ENCODE results near the gene ALDH1A3.

Gene ALDH1A3

GRCh38 chr15:100923902-100924301, 44.3 kb downstream of the ALDH1A3 start:
- Mint-ChIP-seq H3K4me1 (ENCODE audit: low read depth in 2 of 2) (peaks cover 0 to under 1% of the 10 kb centered on the region in 2 donors), H3K9me3 (no peaks in the 10 kb centered on the region), H3K27ac (no peak overlapping the region), H3K27me3 (peaks cover 43 to 72% of the 10 kb centered on the region in 2 donors), H3K36me3 (ENCODE audit: insufficient read depth) (no peaks in the 10 kb centered on the region), H3K4me3 (no peak overlapping the region)
- DNase-seq, result no peak
- ATAC-seq (replicated peaks), result no peak

DNA sequence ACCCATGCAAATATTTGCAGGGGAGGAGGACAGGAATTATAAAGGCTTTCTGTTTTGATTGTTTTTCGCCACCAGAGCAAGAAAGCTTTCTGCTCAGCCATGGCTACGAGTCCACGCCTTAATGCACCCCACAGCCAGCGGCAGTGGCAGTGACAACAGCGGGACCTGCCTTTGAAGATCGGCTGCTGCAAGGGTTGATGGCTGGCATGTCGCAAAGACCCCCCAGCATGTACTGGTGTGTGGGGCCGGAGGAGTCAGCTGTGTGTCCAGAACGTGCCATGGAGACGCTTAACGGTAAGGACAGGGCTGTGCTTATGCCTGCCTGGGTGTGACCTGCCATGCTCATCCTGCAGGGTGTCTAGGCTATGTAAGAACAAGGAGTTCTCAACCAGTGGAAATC, 44.8 kb downstream of the ALDH1A3 start:
- H3K27ac Mint-ChIP-seq, result no peak overlapping the region

DNA sequence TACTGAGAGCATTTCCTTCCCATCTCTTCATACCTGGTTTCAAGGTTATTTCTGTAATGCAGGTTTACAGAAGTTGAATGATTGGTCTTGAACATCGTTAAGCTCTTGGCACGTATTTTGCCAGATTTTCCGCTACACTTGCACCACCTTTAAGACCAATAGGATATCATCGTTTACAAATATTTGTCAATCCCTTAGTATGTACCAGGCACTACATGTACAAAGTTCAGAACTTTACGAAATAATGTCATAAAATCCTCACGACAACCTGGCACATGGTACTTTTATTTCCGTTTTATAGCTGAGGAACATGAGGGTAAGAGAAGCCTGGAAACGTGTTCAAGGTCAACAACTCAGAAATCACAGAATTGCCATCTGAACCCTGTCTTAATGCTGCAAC, 45.8 kb downstream of the ALDH1A3 start:
- no peak for ATAC-seq (replicated peaks)
- Mint-ChIP-seq H3K4me3 (no peak overlapping the region), H3K4me1 (ENCODE audit: low read depth in 2 of 2) (no peaks in the 10 kb centered on the region), H3K27ac (no peak overlapping the region), H3K27me3 (peaks cover 49 to 67% of the 10 kb centered on the region in 2 donors), H3K9me3 (no peaks in the 10 kb centered on the region), H3K36me3 (ENCODE audit: insufficient read depth) (no peaks in the 10 kb centered on the region)
- no peak for DNase-seq

More for the DNA sequence above, 44.8 kb downstream of the ALDH1A3 start:
- Mint-ChIP-seq H3K4me1 (ENCODE audit: low read depth in 2 of 2) (no peaks in the 10 kb centered on the region), H3K4me3 (no peak overlapping the region), H3K36me3 (ENCODE audit: insufficient read depth) (no peaks in the 10 kb centered on the region), H3K27me3 (peaks cover 48 to 75% of the 10 kb centered on the region in 2 donors), H3K9me3 (no peaks in the 10 kb centered on the region)
- ATAC-seq (replicated peaks) (no peak), DNase-seq (no peak)

DNA sequence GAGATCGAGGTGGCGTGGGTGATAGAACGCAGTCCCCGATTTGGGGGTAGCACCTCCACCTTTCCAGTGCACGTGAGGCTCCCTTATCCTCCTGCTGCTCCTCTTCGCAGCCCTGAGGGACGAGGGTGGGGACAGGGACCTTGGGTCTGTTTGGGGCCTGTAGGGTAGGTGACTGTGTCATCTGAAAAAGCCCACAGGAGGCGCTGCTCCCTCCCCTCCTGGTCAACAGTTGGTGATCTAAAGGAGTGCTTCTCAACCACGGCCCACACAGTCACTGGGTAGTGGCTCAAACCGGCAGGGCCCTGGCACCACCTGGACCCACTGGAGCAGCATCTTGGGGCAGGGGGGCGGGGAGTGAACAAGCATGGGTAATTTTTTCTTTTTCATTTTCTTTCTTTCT, 46.6 kb downstream of the ALDH1A3 start:
- no peak overlapping the region for H3K27ac Mint-ChIP-seq
- no peak overlapping the region for H3K4me3 Mint-ChIP-seq
- H3K36me3 Mint-ChIP-seq (ENCODE audit: insufficient read depth), result no peaks in the 10 kb centered on the region
- no peaks in the 10 kb centered on the region for H3K9me3 Mint-ChIP-seq
- ATAC-seq (replicated peaks) (no peak), DNase-seq (no peak)
- no peaks in the 10 kb centered on the region for H3K4me1 Mint-ChIP-seq (ENCODE audit: low read depth in 2 of 2)
- peaks cover 44 to 65% of the 10 kb centered on the region in 2 donors for H3K27me3 Mint-ChIP-seq

DNA sequence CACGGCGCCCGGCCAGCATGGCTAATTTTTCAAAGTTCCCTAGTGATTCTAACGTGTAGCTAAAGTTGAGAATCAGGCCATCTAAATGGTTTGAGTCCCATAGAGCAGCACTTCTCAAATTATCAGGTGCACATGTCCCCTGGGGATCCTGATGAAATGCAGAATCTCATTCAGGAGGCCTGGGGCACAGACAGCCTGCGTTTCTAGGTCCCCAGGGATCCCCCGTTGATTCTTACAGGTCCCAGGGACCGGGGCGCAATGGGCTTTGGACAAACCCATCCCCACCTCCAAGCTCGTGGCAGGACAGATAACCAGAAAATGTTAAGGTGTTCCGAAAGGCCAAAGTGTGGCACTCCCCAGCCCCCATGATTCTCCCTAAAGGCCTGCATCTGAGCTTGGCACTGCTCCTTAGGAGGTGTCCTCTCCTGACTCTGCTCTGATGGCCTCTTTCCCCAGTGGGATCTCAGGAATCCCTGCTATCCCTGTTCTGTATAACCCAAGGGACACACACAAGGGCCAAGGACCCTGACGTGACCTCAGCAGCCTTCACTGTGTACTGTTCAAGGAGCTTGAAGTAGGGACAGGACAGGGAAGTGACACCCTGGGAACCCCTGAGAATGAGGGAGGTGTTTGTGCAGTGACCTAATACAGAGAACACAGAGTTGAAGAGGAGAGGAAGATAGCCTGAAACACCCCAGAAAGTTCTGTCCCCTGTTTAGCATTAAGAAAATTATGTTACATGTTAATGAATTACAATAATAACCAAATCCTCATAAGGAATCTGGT, 47.5 kb downstream of the ALDH1A3 start:
- Mint-ChIP-seq H3K27me3 (peaks cover 40 to 65% of the 10 kb centered on the region in 2 donors), H3K27ac (no peak overlapping the region), H3K36me3 (ENCODE audit: insufficient read depth) (no peaks in the 10 kb centered on the region), H3K4me3 (no peak overlapping the region), H3K9me3 (no peaks in the 10 kb centered on the region), H3K4me1 (ENCODE audit: low read depth in 2 of 2) (no peaks in the 10 kb centered on the region)
- no peak for DNase-seq
- no peak for ATAC-seq (replicated peaks)

- DNase-seq (no peak), ATAC-seq (replicated peaks) (no peak)
- Mint-ChIP-seq H3K9me3 (no peaks in the 10 kb centered on the region), H3K36me3 (ENCODE audit: insufficient read depth) (no peaks in the 10 kb centered on the region), H3K27ac (no peak overlapping the region), H3K4me1 (ENCODE audit: low read depth in 2 of 2) (no peaks in the 10 kb centered on the region), H3K27me3 (peaks cover 34 to 65% of the 10 kb centered on the region in 2 donors), H3K4me3 (no peak overlapping the region)
Measured at GRCh38 chr15:100928632-100929280, 49.1 kb downstream of the ALDH1A3 start.

GRCh38 chr15:100929641-100930042, 50.0 kb downstream of the ALDH1A3 start:
- DNase-seq (no peak), ATAC-seq (replicated peaks) (no peak)
- H3K4me3 Mint-ChIP-seq, result no peak overlapping the region
- no peaks in the 10 kb centered on the region for H3K36me3 Mint-ChIP-seq (ENCODE audit: insufficient read depth)
- H3K27me3 Mint-ChIP-seq, result peaks cover 28 to 57% of the 10 kb centered on the region in 2 donors
- H3K9me3 Mint-ChIP-seq, result no peaks in the 10 kb centered on the region
- no peak overlapping the region for H3K27ac Mint-ChIP-seq
- no peaks in the 10 kb centered on the region for H3K4me1 Mint-ChIP-seq (ENCODE audit: low read depth in 2 of 2)

DNA sequence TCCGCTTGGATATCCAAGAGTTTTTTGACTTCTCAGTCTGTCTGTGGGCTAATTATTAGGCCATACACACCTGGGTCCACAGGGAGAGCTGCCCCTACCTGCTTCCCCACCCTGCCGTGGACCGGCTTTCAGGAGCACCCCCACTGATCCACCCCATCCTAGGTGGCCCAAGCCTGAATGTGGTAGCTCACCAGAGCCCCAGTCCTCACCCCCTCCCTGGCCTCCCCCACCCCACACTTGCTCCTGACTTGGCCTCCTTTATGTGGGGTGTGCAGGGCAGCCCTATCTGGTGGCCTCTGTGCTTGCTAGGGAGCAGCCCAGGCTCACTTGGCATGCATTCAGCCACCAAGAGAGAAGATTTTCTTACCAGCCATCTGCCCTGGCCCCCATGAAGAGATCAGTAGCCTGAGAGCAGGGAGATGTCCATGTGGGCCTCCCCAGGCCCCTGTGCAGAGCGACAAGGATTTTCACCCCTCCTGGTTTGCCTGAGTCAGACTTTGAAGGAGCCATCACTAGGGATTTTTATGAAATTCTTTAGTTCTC, 50.7 kb downstream of the ALDH1A3 start:
- Mint-ChIP-seq H3K36me3 (ENCODE audit: insufficient read depth) (no peaks in the 10 kb centered on the region), H3K4me3 (no peak overlapping the region), H3K27me3 (peaks cover 34 to 56% of the 10 kb centered on the region in 2 donors), H3K4me1 (ENCODE audit: low read depth in 2 of 2) (no peaks in the 10 kb centered on the region), H3K27ac (no peak overlapping the region), H3K9me3 (no peaks in the 10 kb centered on the region)
- no peak for ATAC-seq (replicated peaks)
- no peak for DNase-seq

DNA sequence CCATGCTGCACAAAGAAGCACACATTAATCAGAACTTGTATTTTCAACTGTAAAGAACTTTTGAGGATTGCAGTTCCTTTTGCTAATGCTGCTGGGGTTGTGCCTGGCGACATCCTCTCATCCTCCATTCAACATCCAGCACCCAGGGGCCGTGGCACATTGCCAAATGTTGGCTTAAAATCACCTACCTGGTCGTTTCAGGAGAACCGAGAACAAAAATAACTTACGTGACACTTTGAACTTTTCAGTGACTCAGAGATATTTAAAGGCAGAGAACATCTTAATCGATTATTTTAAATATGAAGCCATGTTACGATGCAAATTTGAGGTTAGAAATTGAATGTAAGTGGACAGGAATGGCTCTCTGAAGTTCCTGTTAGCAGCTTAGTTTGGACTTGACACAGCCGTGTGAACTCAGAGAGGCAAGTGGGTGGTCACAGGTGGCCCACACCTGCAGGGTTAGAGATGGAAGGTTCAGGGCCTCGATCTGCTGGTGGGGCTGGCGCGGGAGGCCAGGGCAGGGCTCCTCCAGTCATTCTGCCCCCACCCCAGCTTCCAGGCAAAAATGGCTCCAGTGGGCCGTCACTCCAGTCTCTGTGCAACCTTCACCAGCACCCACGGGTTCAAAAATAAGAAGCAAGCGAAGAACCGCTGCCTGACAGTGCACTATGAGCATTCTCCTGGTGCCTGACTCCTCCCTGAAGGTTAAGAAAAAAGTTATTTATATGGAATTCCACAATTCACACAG, 51.7 kb downstream of the ALDH1A3 start:
- H3K27ac Mint-ChIP-seq, result no peak overlapping the region
- no peaks in the 10 kb centered on the region for H3K4me1 Mint-ChIP-seq (ENCODE audit: low read depth in 2 of 2)
- ATAC-seq (replicated peaks), result no peak
- no peak for DNase-seq
- H3K27me3 Mint-ChIP-seq, result peaks cover 34 to 47% of the 10 kb centered on the region in 2 donors
- no peaks in the 10 kb centered on the region for H3K9me3 Mint-ChIP-seq
- H3K4me3 Mint-ChIP-seq, result no peak overlapping the region
- no peaks in the 10 kb centered on the region for H3K36me3 Mint-ChIP-seq (ENCODE audit: insufficient read depth)

DNA sequence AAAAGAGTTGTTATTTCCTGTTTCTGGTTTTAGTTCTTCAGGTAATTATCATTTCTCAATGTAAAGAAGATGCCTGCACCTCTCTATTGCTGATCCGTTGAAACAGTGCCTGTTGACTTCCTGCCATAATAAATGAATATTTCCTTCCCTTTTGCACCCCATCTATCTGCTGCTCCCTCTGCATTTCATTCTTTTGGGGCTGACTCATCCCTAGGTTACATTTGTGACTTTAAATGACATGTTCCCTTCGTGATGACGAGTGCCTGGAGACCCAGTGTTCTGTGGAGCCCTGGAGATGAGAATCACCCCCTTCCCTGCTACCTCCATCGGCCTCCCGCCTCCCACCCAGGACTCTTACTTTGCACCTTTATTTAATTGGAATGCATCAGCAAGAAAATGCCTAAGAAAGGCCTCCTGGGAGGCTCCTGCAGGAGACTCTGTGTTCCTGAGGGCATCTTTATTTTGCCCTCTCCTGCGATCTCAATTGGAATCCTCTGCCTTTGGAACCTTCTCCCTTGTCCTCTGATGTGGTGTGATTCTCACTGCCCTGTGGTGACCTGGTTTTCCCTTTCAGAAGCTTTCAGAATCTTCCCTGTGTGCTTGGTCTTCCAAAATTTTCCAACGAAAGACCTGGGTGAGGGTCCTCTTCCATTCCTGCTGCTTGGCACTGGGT, 53.2 kb downstream of the ALDH1A3 start:
- no peak overlapping the region for H3K27ac Mint-ChIP-seq
- H3K36me3 Mint-ChIP-seq (ENCODE audit: insufficient read depth), result no peaks in the 10 kb centered on the region
- no peaks in the 10 kb centered on the region for H3K4me1 Mint-ChIP-seq (ENCODE audit: low read depth in 2 of 2)
- H3K4me3 Mint-ChIP-seq, result no peak overlapping the region
- H3K27me3 Mint-ChIP-seq, result peaks cover 34 to 46% of the 10 kb centered on the region in 2 donors
- H3K9me3 Mint-ChIP-seq, result no peaks in the 10 kb centered on the region
- ATAC-seq (replicated peaks), result no peak
- no peak for DNase-seq

GRCh38 chr15:100934166-100934565, 54.5 kb downstream of the ALDH1A3 start:
- Mint-ChIP-seq H3K36me3 (ENCODE audit: insufficient read depth) (no peaks in the 10 kb centered on the region), H3K27ac (no peak overlapping the region)
- no peak for ATAC-seq (replicated peaks)

GRCh38 chr15:100934726-100935125, 55.1 kb downstream of the ALDH1A3 start:
- Mint-ChIP-seq H3K4me1 (ENCODE audit: low read depth in 2 of 2) (no peaks in the 10 kb centered on the region), H3K4me3 (no peak overlapping the region), H3K27ac (no peak overlapping the region), H3K36me3 (ENCODE audit: insufficient read depth) (no peaks in the 10 kb centered on the region), H3K27me3 (peaks cover 17 to 32% of the 10 kb centered on the region in 2 donors), H3K9me3 (no peaks in the 10 kb centered on the region)
- DNase-seq, result no peak
- no peak for ATAC-seq (replicated peaks)

More at GRCh38 chr15:100934166-100934565, 54.5 kb downstream of the ALDH1A3 start:
- Mint-ChIP-seq H3K4me3 (no peak overlapping the region), H3K9me3 (no peaks in the 10 kb centered on the region), H3K4me1 (ENCODE audit: low read depth in 2 of 2) (no peaks in the 10 kb centered on the region), H3K27me3 (peaks cover 22 to 34% of the 10 kb centered on the region in 2 donors)
- DNase-seq, result no peak

DNA sequence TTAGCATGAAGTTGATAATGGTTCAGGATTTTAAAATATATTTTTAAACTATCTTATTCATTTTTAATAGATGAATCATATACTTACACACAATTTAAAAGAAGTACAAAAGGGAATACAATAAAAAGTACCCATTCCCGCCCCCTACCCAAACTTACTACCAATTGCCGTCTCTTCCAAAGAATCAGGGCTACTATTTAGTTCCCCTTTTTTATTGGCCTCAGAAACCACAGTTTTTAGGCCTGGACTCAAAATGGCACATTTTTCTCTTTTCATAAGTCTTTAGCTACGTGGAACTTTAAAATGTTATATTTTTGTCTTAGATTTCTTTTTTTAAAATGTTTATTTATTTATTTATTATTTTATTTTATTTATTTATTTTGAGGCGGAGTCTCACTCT, 57.5 kb downstream of the ALDH1A3 start:
- no peak for ATAC-seq (replicated peaks)
- H3K4me3 Mint-ChIP-seq, result no peak overlapping the region
- no peaks in the 10 kb centered on the region for H3K4me1 Mint-ChIP-seq (ENCODE audit: low read depth in 2 of 2)

More for the DNA sequence above, 57.5 kb downstream of the ALDH1A3 start:
- no peak for DNase-seq
- H3K36me3 Mint-ChIP-seq (ENCODE audit: insufficient read depth), result no peaks in the 10 kb centered on the region
- H3K27ac Mint-ChIP-seq, result no peak overlapping the region
- H3K27me3 Mint-ChIP-seq, result peaks cover 6 to 16% of the 10 kb centered on the region in 2 donors
- no peaks in the 10 kb centered on the region for H3K9me3 Mint-ChIP-seq

Measured in effector memory CD8-positive, alpha-beta T cell (primary cell).